ENCODE data around the gene GRK3. TPM values are rescaled to one million over a fixed set of nuclear protein-coding genes. Genes with fewer than 3 reads are reported as not detected.
"Not testable (repeated sequence)": the region's sequence is repeated elsewhere in the genome, so short reads cannot be mapped to it uniquely, and the experiment has no call there.

The GRK3 gene
- total RNA-seq, 1 donor from 2014 or later = 74.9 TPM

GRCh38 chr22:25701056-25701780 lies 136.7 kb downstream of the GRK3 start:
- Histone ChIP-seq H3K9me3 (no peaks in the 10 kb centered on the region), H3K27ac (no peak overlapping the region), H3K4me1 (no peaks in the 10 kb centered on the region), H3K27me3 (no peaks in the 10 kb centered on the region), H3K36me3 (no peaks in the 10 kb centered on the region), H3K4me3 (no peak overlapping the region)
- intact Hi-C loops (cut with DNase I) = loop anchor here (5.0 kb wide), 2 partner anchors 239 to 254 kb away; no protein-coding TSS in a partner anchor
- DNase-seq (ENCODE audit: low spot score in 2 of 2) = no peak
- TF ChIP-seq CTCF (IDR thresholded peaks at IDR 0.05) = no peak

- H3K36me3 ChIP-seq = no peaks in the 10 kb centered on the region
- DNase-seq (ENCODE audit: low spot score in 2 of 2) = no peak
- H3K4me1 ChIP-seq = no peaks in the 10 kb centered on the region
- peak in 2 of 3 experiments; percentile 18 to 47 for TF ChIP-seq CTCF (IDR thresholded peaks at IDR 0.05)
- intact Hi-C loops (cut with DNase I) = loop anchor here (5.0 kb wide), 2 partner anchors 240 to 255 kb away; no protein-coding TSS in a partner anchor
- no peak overlapping the region for H3K4me3 ChIP-seq
- no peak overlapping the region for H3K27ac ChIP-seq
- H3K9me3 ChIP-seq = no peaks in the 10 kb centered on the region
- no peaks in the 10 kb centered on the region for H3K27me3 ChIP-seq
These were observed 137.6 kb downstream of the GRK3 start for GRCh38 chr22:25702040-25702439.

GRCh38 chr22:25702571-25703167 lies 138.2 kb downstream of the GRK3 start:
- H3K4me3 ChIP-seq = no peak overlapping the region
- H3K4me1 ChIP-seq = no peaks in the 10 kb centered on the region
- intact Hi-C loops (cut with DNase I) = loop anchor here (5.0 kb wide), 2 partner anchors 240 to 255 kb away; no protein-coding TSS in a partner anchor
- H3K9me3 ChIP-seq = no peaks in the 10 kb centered on the region
- H3K27me3 ChIP-seq = no peaks in the 10 kb centered on the region
- no peak for TF ChIP-seq CTCF (IDR thresholded peaks at IDR 0.05)
- H3K27ac ChIP-seq = no peak overlapping the region
- H3K36me3 ChIP-seq = no peaks in the 10 kb centered on the region
- DNase-seq (ENCODE audit: low spot score in 2 of 2) = no peak

GRCh38 chr22:25704701-25705100 lies 140.2 kb downstream of the GRK3 start:
- DNase-seq (ENCODE audit: low spot score in 2 of 2) = no peak
- no peak overlapping the region for H3K4me3 ChIP-seq
- no peaks in the 10 kb centered on the region for H3K27me3 ChIP-seq
- no peaks in the 10 kb centered on the region for H3K9me3 ChIP-seq
- no peaks in the 10 kb centered on the region for H3K4me1 ChIP-seq
- H3K36me3 ChIP-seq = no peaks in the 10 kb centered on the region
- H3K27ac ChIP-seq = no peak overlapping the region
- TF ChIP-seq CTCF (IDR thresholded peaks at IDR 0.05) = no peak
- intact Hi-C loops (cut with DNase I) = loop anchor here (5.0 kb wide), 2 partner anchors 242 to 257 kb away; no protein-coding TSS in a partner anchor

- intact Hi-C loops (cut with DNase I) = no loop called here
- no peak overlapping the region for H3K27ac ChIP-seq
- TF ChIP-seq CTCF (IDR thresholded peaks at IDR 0.05) = no peak
These were observed 141.7 kb downstream of the GRK3 start for GRCh38 chr22:25706197-25706596.

GRCh38 chr22:25708430-25708829 lies 144.0 kb downstream of the GRK3 start:
- H3K27me3 ChIP-seq; H3K4me1 ChIP-seq; intact Hi-C loops (cut with DNase I); H3K4me3 ChIP-seq; H3K36me3 ChIP-seq; DNase-seq (ENCODE audit: low spot score in 2 of 2); H3K27ac ChIP-seq; H3K9me3 ChIP-seq: not testable (repeated sequence)

More at GRCh38 chr22:25706197-25706596, 141.7 kb downstream of the GRK3 start:
- no peak for DNase-seq (ENCODE audit: low spot score in 2 of 2)
- no peaks in the 10 kb centered on the region for H3K27me3 ChIP-seq
- no peak overlapping the region for H3K4me3 ChIP-seq
- no peaks in the 10 kb centered on the region for H3K36me3 ChIP-seq
- H3K9me3 ChIP-seq = no peaks in the 10 kb centered on the region
- no peaks in the 10 kb centered on the region for H3K4me1 ChIP-seq

Measured in ascending aorta (tissue), 2 donors.